Measurements from ENCODE around the gene MEGF8.
A peak's percentile ranks its signal among the peaks of the same experiment; 100 is the strongest.
"Not testable (repeated sequence)": the region's sequence is repeated elsewhere in the genome, so short reads cannot be mapped to it uniquely, and the experiment has no call there.

The MEGF8 gene

DNA sequence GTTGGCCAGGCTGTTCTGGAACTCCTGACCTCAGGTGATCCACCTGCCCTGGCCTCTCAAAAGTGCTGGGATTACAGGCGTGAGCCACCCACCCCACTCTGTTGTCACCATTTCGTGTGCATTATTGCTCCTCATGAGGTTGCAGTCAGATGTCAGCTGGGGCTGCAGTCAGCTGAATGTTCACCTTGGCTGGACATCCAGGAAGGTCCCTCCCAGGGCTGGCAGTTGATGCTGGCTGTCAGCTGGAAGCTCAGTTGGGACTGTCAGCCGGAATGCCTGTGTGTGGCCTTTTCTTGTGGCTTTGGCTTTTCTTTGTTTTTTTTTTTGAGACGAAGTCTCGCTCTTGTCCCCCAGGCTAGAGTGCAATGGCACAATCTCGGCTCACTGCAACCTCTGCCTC lies 6.6 kb downstream of the MEGF8 start:
- no peak for DNase-seq

- DNase-seq: no peak
Measured at GRCh38 chr19:42333018-42333417, 7.6 kb downstream of the MEGF8 start.

GRCh38 chr19:42333975-42334696 lies 8.7 kb downstream of the MEGF8 start:
- DNase-seq: no peak

- no peak for DNase-seq
Measured at GRCh38 chr19:42334697-42335373, 9.4 kb downstream of the MEGF8 start.

DNA sequence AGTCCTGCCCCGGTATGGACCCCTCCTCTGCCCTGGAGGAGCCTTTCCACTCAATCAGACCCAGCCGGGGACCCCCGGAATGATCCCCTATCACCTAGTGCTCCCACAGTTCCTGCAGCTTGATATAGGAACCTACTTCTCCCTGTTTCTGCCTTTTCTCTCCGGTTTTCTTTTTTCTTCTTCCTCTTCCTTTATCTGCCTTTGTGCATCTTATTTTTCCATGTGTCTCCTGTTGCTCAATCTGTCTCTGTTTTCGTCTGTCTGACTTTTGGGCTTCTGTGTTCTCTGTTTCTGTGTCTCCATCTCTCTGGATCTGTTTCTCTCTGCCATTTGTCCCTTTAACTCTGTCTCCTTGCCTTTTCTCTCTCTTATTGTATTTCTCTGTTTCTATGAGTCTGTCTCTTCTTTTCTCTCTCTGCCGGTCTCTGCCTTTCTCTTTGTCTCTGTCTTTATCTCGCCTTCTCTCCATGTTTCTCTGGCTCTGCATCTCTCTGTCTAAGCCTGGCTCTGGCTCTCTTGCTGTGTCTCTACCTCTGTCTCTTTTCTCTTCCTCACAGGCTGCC lies 10.0 kb downstream of the MEGF8 start:
- no peak for DNase-seq

DNA sequence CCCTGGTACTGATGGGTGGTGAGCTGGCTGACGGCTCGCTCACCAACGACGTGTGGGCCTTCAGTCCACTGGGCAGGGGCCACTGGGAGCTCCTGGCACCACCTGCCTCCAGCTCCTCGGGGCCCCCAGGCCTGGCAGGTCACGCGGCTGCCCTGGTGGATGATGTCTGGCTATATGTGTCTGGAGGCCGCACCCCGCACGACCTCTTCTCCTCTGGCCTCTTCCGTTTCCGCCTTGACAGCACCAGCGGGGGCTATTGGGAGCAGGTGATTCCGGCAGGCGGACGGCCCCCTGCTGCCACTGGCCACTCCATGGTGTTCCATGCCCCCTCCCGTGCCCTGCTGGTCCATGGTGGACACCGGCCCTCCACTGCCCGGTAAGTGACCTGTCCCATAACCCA lies 10.5 kb downstream of the MEGF8 start:
- no peak for DNase-seq

DNA sequence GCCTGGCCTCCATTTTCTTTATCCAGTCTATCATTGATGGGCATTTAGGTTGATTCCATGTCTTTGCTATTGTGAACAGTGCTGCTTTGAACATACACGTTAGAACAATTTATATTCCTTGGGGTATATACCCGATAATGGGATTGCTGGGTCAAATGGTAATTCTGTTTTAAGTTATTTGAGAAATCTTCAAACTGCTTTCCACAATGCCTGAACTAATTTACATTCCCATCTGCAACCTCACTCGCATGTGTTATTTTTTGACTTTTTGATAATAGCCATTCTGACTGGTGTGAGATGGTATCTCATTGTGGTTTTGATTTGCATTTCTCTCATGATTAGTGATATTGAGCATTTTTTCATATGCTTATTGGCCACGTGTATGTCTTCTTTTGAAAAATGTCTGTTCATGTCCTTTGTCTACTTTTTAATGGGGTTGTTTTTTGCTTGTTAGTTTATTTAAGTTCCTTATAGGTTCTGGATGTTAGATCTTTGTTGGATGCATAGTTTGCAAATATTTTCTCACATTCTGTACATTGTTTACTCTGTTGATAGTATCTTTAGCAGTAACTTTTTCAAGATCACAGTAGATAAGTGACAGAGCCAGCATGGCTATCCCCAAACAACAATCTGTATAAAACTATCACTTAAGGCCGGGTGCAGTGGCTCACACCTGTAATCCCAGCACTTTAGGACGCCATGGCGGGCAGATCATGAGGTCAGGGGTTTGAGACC lies 13.9 kb downstream of the MEGF8 start:
- not testable (repeated sequence) for DNase-seq

DNA sequence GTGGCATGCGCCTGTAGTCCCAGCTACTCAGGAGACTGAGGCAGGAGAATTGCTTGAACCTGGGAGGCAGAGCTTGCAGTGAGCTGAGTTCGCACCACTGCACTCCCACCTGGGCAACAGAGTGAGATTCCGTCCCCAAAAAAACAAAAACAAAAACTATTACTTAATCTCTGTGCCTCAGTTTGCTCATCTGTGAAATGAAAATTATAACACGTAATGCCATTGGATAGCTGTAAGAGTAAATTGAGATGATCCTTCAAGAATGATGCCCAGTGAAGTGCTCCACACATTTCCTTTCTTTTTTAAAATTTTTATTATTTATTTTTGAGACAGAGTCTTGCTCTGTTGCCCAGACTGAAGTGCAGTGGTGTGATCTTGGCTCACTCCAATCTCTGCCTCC lies 14.5 kb downstream of the MEGF8 start:
- DNase-seq: not testable (repeated sequence)

DNA sequence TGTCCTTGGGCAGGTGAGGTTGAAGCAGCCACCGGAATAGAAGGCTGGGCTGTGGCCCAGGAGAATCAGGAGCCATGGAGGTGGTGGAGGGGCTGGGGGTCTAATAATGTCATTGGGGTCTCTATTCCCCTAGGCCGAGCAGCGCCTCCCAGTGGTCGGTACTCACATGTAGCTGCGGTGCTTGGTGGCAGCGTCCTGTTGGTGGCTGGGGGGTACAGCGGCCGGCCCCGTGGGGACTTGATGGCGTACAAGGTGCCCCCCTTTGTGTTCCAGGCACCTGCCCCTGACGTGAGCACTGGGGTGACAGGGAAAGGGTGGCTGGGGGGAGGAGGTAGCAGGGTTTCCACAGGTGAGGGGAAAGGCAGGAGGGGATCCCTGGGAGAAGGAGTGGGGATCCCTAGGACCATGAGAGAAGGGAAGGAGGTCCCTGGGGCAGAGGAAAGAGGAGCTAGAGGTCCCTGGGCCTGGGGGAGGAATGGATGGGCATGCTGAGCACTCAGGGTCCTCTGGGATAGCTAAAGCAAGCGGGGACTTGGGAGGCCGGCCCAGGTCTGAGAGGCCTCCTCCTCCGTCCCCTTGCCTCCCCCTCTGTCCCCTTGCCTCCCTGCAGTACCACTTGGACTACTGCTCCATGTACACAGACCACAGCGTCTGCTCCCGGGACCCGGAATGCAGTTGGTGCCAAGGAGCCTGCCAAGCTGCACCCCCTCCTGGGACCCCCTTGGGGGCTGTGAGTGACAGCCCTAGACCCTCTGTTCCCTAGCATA lies 18.1 kb downstream of the MEGF8 start:
- DNase-seq: no peak

DNA sequence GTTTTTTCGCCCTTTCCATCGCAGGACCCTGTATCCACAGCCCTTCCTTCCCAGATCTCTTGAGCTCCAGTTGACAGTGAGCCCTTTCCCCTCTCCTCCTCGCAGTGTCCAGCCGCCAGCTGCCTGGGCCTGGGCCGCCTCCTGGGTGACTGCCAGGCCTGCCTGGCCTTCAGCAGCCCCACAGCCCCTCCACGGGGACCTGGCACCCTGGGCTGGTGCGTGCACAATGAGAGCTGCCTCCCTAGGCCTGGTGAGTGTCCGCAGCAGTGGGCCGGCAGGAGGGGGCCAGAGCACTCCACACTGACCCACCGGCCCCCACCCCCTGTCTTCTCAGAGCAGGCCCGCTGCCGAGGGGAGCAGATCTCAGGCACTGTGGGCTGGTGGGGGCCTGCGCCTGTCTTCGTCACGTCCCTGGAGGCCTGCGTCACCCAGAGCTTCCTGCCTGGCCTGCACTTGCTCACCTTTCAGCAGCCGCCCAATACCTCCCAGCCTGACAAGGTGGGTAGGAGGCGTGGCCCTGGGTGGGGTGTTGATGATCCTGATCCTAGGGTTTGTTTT lies 19.0 kb downstream of the MEGF8 start:
- no peak for DNase-seq

GRCh38 chr19:42345191-42345812 lies 19.9 kb downstream of the MEGF8 start:
- no peak for DNase-seq

DNA sequence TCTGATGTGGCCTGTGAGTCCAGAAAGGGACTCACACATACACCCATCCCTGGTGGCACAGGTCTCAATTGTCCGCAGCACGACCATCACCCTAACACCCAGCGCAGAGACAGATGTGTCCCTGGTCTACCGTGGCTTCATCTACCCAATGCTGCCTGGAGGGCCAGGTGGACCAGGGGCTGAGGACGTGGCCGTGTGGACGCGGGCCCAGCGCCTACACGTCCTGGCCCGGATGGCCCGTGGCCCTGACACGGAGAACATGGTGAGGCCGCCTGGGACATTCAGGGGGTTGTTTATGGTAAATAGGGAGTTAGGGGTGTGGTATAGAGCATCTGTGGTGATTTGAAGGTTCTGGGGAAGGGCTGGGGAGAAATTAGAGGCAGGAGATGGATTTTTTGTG lies 22.8 kb downstream of the MEGF8 start:
- DNase-seq: no peak

DNA sequence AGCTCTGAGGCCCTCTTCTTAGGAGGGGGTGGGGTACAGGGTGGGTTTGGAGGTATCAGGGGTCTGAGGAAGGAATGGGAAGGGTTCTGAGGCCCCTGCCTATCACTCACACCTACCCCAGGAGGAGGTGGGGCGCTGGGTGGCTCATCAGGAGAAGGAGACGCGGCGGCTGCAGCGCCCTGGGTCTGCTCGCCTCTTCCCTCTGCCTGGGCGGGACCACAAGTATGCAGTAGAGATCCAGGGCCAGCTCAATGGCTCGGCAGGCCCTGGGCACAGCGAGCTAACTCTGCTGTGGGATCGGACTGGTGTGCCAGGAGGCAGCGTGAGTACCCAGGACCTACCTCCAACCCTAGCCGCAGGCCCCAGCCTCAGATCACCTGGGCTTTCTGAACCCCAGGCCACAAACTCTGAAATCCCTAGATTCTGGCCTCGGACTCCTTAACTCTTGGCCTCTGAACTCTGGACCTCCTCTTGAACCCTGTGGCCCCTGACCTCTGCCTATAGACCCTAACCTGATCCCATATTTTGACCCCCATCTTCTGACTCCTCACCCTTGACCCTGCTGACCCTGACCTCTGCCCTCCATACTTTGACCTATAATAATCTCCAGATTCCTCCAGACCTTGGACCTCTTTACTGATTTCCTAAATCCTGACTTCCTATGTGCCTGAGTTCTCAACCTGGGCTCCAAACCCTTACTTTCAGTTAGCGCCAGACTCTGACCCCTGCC lies 24.1 kb downstream of the MEGF8 start:
- DNase-seq: no peak

DNA sequence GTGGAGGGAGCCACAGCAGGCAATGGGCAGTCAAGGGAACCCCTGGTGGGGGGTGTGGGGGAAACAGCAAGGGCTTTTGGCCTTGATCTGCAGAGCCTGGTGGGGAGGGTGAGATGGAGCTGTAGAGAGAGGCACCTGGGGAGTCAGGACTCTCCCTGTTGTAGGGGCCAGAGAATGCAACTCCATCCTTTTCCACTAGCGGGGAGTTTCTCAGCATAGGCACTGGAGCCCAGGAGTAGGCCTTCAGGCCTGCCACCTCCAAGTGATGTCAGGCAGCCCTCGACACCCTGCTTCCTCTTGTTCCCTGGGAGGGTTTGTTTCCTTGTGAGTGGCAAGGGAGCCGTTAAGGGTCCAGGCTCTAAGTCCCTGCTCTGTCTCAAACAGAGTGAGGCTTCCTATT lies 25.0 kb downstream of the MEGF8 start:
- DNase-seq: no peak

GRCh38 chr19:42351079-42351735 lies 25.8 kb downstream of the MEGF8 start:
- DNase-seq: no peak

GRCh38 chr19:42352301-42353259 lies 27.1 kb downstream of the MEGF8 start:
- DNase-seq: peak; percentile 10

DNA sequence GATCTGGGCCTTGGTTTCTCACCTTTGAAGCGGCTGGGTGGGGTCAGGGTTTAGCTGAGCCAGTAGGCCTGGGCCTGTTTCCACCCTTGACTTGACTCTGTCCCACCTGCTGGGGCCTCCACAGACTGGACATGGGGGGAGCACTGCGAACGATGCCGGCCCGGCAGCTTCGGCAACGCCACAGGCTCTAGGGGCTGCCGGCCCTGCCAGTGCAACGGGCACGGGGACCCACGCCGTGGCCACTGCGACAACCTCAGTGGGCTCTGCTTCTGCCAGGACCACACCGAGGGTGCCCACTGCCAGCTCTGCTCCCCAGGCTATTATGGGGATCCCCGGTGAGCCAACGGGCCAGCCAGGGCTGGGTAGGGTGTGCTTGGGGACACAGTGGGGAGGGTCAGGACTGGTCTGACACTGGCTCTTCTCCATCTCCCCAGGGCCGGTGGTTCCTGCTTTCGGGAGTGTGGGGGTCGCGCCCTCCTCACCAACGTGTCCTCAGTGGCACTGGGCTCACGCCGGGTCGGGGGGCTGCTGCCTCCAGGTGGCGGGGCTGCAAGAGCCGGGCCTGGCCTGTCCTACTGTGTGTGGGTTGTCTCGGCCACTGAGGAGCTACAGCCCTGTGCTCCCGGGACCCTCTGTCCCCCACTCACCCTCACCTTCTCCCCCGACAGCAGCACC lies 28.0 kb downstream of the MEGF8 start:
- DNase-seq: no peak

GRCh38 chr19:42355896-42356295 lies 30.5 kb downstream of the MEGF8 start:
- no peak for DNase-seq

DNA sequence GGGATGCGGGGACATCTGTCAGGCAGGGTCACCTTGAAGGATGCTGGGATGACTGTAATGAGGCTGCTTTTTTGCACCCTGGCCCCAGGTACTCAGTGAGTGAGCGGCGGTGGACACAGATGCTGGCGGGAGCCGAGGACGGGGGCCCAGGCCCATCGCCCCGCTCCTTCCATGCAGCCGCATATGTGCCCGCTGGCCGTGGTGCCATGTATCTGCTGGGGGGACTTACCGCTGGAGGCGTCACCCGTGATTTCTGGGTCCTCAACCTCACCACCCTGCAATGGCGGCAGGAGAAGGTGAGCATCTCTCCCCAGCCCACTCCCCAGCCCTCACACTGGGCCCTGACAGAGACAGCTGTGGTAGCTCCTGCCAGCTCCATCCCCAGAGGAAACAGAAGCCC lies 31.3 kb downstream of the MEGF8 start:
- DNase-seq: no peak
